ENCODE data around the gene DPP10. TPM values are rescaled to one million over a fixed set of nuclear protein-coding genes. Genes with fewer than 3 reads are reported as not detected.

The DPP10 gene
- total and polyA plus RNA-seq, 4 donors, result 0.04 to 4.1 (median 0.48) TPM

DNA sequence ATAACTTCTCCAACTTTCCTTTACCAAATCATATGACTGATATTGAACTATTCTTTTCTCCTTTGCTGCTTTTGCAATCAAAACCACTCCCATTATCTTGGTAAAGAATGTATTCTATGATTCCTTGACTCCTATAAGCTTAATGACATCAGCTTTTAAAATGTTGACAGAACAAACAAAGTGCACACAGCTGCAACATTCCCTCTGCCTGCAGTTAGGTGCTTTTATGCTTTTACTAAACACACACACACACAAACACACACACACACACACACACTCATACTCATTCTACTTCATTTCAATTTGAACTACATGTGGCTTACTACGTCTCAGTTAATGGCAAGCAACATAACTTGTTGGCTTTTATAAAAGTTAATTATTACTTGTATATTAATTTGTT, 946.6 kb downstream of the DPP10 start:
- Histone ChIP-seq H3K9me3 (ENCODE audit: control insufficient read depth in 4 of 4, low read length in 3 of 4) (no peaks in the 10 kb centered on the region), H3K27me3 (ENCODE audit: control insufficient read depth in 4 of 4, insufficient read depth in 4 of 4, low read length in 3 of 4) (no peaks in the 10 kb centered on the region), H3K9ac (ENCODE audit: low read depth in 1 of 2, low read length in 2 of 2) (no peak overlapping the region), H3K4me1 (ENCODE audit: control insufficient read depth in 4 of 4, insufficient read depth in 4 of 4, low read length in 3 of 4) (no peaks in the 10 kb centered on the region), H3K36me3 (ENCODE audit: control insufficient read depth in 4 of 4, insufficient read depth in 3 of 4, low read depth in 1 of 4, low read length in 3 of 4) (no peaks in the 10 kb centered on the region), H3K4me3 (ENCODE audit: low read depth in 1 of 3, low read length in 3 of 3) (no peak overlapping the region), H3K27ac (ENCODE audit: low read depth in 1 of 2, low read length in 2 of 2) (no peak overlapping the region)
- no peak for DNase-seq (ENCODE audit: low spot score)
- TF ChIP-seq CTCF (IDR thresholded peaks at IDR 0.05; ENCODE audit: low read depth, low read length, missing input control), result no peak
- TF ChIP-seq NR2F2 (IDR thresholded peaks at IDR 0.05), result no peak
- TF ChIP-seq MAX (IDR thresholded peaks at IDR 0.05), result no peak
- no peak for TF ChIP-seq EGR1 (IDR thresholded peaks at IDR 0.05; ENCODE audit: low read depth in 2 of 2)
- TF ChIP-seq HNF4A (conservative IDR thresholded peaks at IDR 0.05), result no peak
- TF ChIP-seq GABPA (IDR thresholded peaks at IDR 0.05 in 1 of 2, conservative IDR thresholded peaks at IDR 0.05 in 1 of 2), result no peak
- no peak for TF ChIP-seq ZBTB33 (IDR thresholded peaks at IDR 0.05)
- no peak for TF ChIP-seq JUND (IDR thresholded peaks at IDR 0.05)
- TF ChIP-seq HNF4G (IDR thresholded peaks at IDR 0.05), result no peak
- TF ChIP-seq TAF1 (conservative IDR thresholded peaks at IDR 0.05), result no peak
- TF ChIP-seq, protein P1, sequence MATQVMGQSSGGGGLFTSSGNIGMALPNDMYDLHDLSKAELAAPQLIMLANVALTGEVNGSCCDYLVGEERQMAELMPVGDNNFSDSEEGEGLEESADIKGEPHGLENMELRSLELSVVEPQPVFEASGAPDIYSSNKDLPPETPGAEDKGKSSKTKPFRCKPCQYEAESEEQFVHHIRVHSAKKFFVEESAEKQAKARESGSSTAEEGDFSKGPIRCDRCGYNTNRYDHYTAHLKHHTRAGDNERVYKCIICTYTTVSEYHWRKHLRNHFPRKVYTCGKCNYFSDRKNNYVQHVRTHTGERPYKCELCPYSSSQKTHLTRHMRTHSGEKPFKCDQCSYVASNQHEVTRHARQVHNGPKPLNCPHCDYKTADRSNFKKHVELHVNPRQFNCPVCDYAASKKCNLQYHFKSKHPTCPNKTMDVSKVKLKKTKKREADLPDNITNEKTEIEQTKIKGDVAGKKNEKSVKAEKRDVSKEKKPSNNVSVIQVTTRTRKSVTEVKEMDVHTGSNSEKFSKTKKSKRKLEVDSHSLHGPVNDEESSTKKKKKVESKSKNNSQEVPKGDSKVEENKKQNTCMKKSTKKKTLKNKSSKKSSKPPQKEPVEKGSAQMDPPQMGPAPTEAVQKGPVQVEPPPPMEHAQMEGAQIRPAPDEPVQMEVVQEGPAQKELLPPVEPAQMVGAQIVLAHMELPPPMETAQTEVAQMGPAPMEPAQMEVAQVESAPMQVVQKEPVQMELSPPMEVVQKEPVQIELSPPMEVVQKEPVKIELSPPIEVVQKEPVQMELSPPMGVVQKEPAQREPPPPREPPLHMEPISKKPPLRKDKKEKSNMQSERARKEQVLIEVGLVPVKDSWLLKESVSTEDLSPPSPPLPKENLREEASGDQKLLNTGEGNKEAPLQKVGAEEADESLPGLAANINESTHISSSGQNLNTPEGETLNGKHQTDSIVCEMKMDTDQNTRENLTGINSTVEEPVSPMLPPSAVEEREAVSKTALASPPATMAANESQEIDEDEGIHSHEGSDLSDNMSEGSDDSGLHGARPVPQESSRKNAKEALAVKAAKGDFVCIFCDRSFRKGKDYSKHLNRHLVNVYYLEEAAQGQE (IDR thresholded peaks at IDR 0.05), result no peak
- 44% methylated on average over 1 of the region's 1 CpG for WGBS

- Histone ChIP-seq H3K27ac (ENCODE audit: low read depth in 1 of 2, low read length in 2 of 2) (no peak overlapping the region), H3K9ac (ENCODE audit: low read depth in 1 of 2, low read length in 2 of 2) (no peak overlapping the region), H3K9me3 (ENCODE audit: control insufficient read depth in 4 of 4, low read length in 3 of 4) (no peaks in the 10 kb centered on the region), H3K4me1 (ENCODE audit: control insufficient read depth in 4 of 4, insufficient read depth in 4 of 4, low read length in 3 of 4) (no peaks in the 10 kb centered on the region), H3K36me3 (ENCODE audit: control insufficient read depth in 4 of 4, insufficient read depth in 3 of 4, low read depth in 1 of 4, low read length in 3 of 4) (no peaks in the 10 kb centered on the region), H3K27me3 (ENCODE audit: control insufficient read depth in 4 of 4, insufficient read depth in 4 of 4, low read length in 3 of 4) (no peaks in the 10 kb centered on the region), H3K4me3 (ENCODE audit: low read depth in 1 of 3, low read length in 3 of 3) (no peak overlapping the region)
- DNase-seq (ENCODE audit: low spot score), result no peak
- no peak for TF ChIP-seq CTCF (IDR thresholded peaks at IDR 0.05; ENCODE audit: low read depth, low read length, missing input control)
- no peak for TF ChIP-seq RAD21 (IDR thresholded peaks at IDR 0.05)
- 80% methylated on average over 6 of the region's 6 CpGs for WGBS
Observed at GRCh38 chr2:115389898-115390565, 947.6 kb downstream of the DPP10 start.

Measured in liver (tissue), 9 donors.